HEK293 (cell line): ENCODE measurements around the gene NOVA2.
A peak's percentile ranks its signal among the peaks of the same experiment; 100 is the strongest.

Experiments
- AEBP2 ChIP-seq: fragments of 450-650 bp; formaldehyde crosslinking; IDR thresholded peaks from 2 replicates; pipeline ENCODE4 v1.5.1; 2016; ENCODE audit warnings: missing biosample characterization, missing genetic modification characterization, borderline replicate concordance
- GLIS2 ChIP-seq: fragments of 450-650 bp; formaldehyde crosslinking; IDR thresholded peaks from 2 replicates; pipeline ENCODE4 v1.5.1; 2016; ENCODE audit warnings: missing biosample characterization, missing genetic modification characterization
- IKZF3 ChIP-seq: fragments of 450-650 bp; IDR thresholded peaks from 2 replicates; pipeline ENCODE4 v1.5.0; 2018; ENCODE audit warnings: missing biosample characterization, mild to moderate bottlenecking, missing genetic modification characterization, moderate library complexity
- KLF17 ChIP-seq: fragments of 450-650 bp; formaldehyde crosslinking; IDR thresholded peaks from 2 replicates; pipeline ENCODE4 v1.5.1; 2016; ENCODE audit warnings: missing biosample characterization, missing genetic modification characterization
- MZF1 ChIP-seq: fragments of 450-650 bp; formaldehyde crosslinking; IDR thresholded peaks from 2 replicates; pipeline ENCODE4 v1.5.1; 2017; ENCODE audit warnings: missing biosample characterization, missing genetic modification characterization, borderline replicate concordance
- OVOL3 ChIP-seq: fragments of 450-650 bp; formaldehyde crosslinking; IDR thresholded peaks from 2 replicates; pipeline ENCODE4 v1.5.1; 2016; ENCODE audit warnings: missing biosample characterization, missing genetic modification characterization
- RBAK ChIP-seq: fragments of 450-650 bp; formaldehyde crosslinking; IDR thresholded peaks from 2 replicates; pipeline ENCODE4 v1.5.1; 2016; ENCODE audit warnings: missing biosample characterization, missing genetic modification characterization
- ZEB2 ChIP-seq: fragments of 450-650 bp; formaldehyde crosslinking; IDR thresholded peaks from 2 replicates; pipeline ENCODE4 v1.5.1; 2016; ENCODE audit warnings: missing biosample characterization, missing genetic modification characterization
- ZFP3 ChIP-seq: fragments of 450-650 bp; formaldehyde crosslinking; IDR thresholded peaks from 2 replicates; pipeline ENCODE4 v1.5.1; 2016; ENCODE audit warnings: low read depth, missing biosample characterization, missing genetic modification characterization
- ZNF211 ChIP-seq: fragments of 450-650 bp; formaldehyde crosslinking; IDR thresholded peaks from 2 replicates; pipeline ENCODE4 v1.5.1; 2016; ENCODE audit warnings: low read depth, missing biosample characterization, missing genetic modification characterization
- ZNF24 ChIP-seq: fragments of 450-650 bp; formaldehyde crosslinking; IDR thresholded peaks from 2 replicates; pipeline ENCODE4 v1.5.1; 2016; ENCODE audit warnings: missing biosample characterization, missing genetic modification characterization
- ZNF248 ChIP-seq: fragments of 450-650 bp; formaldehyde crosslinking; IDR thresholded peaks from 2 replicates; pipeline ENCODE4 v1.5.1; 2017; ENCODE audit warnings: missing biosample characterization, missing genetic modification characterization
- ZNF394 ChIP-seq: fragments of 450-650 bp; formaldehyde crosslinking; IDR thresholded peaks from 2 replicates; pipeline ENCODE4 v1.5.1; 2016; ENCODE audit warnings: missing biosample characterization, missing genetic modification characterization, mild to moderate bottlenecking, moderate library complexity, borderline replicate concordance
- ZNF426 ChIP-seq: fragments of 450-650 bp; formaldehyde crosslinking; IDR thresholded peaks from 2 replicates; pipeline ENCODE4 v1.5.1; 2017; ENCODE audit warnings: missing biosample characterization, missing genetic modification characterization, mild to moderate bottlenecking, inconsistent platforms, moderate library complexity
- ZNF449 ChIP-seq: fragments of 450-650 bp; formaldehyde crosslinking; IDR thresholded peaks from 2 replicates; pipeline ENCODE4 v1.5.1; 2017; ENCODE audit warnings: missing biosample characterization, mild to moderate bottlenecking, missing genetic modification characterization, moderate library complexity
- ZNF514 ChIP-seq: fragments of 450-650 bp; formaldehyde crosslinking; IDR thresholded peaks from 2 replicates; pipeline ENCODE4 v1.5.1; 2016; ENCODE audit warnings: missing biosample characterization, missing genetic modification characterization
- ZNF548 ChIP-seq: fragments of 450-650 bp; formaldehyde crosslinking; IDR thresholded peaks from 2 replicates; pipeline ENCODE4 v1.5.1; 2016; ENCODE audit warnings: missing biosample characterization, missing genetic modification characterization
- ZNF561 ChIP-seq: fragments of 450-650 bp; IDR thresholded peaks from 2 replicates; pipeline ENCODE4 v1.5.1; 2018; ENCODE audit warnings: missing biosample characterization, missing genetic modification characterization, borderline replicate concordance
- ZNF571 ChIP-seq: fragments of 450-650 bp; formaldehyde crosslinking; IDR thresholded peaks from 2 replicates; pipeline ENCODE4 v1.5.0; 2017; ENCODE audit warnings: missing biosample characterization, missing genetic modification characterization
- ZNF624 ChIP-seq: fragments of 450-650 bp; formaldehyde crosslinking; IDR thresholded peaks from 2 replicates; pipeline ENCODE4 v1.5.1; 2017; ENCODE audit warnings: missing biosample characterization, missing genetic modification characterization
- ZNF692 ChIP-seq: fragments of 450-650 bp; formaldehyde crosslinking; IDR thresholded peaks from 2 replicates; pipeline ENCODE4 v1.5.1; 2016; ENCODE audit warnings: missing biosample characterization, missing genetic modification characterization
- ZNF791 ChIP-seq: fragments of 450-650 bp; formaldehyde crosslinking; IDR thresholded peaks from 2 replicates; pipeline ENCODE4 v1.5.1; 2016; ENCODE audit warnings: missing biosample characterization, missing genetic modification characterization
- TF ChIP-seq, protein P1 (sequence below): sonication (generic); formaldehyde crosslinking; IDR thresholded peaks from 2 replicates; pipeline ENCODE4 v1.8.1; 2022; ENCODE audit warnings: mild to moderate bottlenecking, moderate library complexity, missing genetic modification reagents
- TF ChIP-seq, protein P2 (sequence below): fragments of 450-650 bp; formaldehyde crosslinking; IDR thresholded peaks from 2 replicates; pipeline ENCODE4 v1.5.1; 2016; ENCODE audit warnings: missing biosample characterization, missing genetic modification characterization
- TF ChIP-seq, protein P3 (sequence below): fragments of 450-650 bp; formaldehyde crosslinking; IDR thresholded peaks from 2 replicates; pipeline ENCODE4 v1.5.1; 2016; ENCODE audit warnings: missing biosample characterization, missing genetic modification characterization
- TF ChIP-seq, protein P4 (sequence below): fragments of 450-650 bp; formaldehyde crosslinking; IDR thresholded peaks from 2 replicates; pipeline ENCODE4 v1.5.1; 2016; ENCODE audit warnings: missing biosample characterization, missing genetic modification characterization

The NOVA2 gene

DNA sequence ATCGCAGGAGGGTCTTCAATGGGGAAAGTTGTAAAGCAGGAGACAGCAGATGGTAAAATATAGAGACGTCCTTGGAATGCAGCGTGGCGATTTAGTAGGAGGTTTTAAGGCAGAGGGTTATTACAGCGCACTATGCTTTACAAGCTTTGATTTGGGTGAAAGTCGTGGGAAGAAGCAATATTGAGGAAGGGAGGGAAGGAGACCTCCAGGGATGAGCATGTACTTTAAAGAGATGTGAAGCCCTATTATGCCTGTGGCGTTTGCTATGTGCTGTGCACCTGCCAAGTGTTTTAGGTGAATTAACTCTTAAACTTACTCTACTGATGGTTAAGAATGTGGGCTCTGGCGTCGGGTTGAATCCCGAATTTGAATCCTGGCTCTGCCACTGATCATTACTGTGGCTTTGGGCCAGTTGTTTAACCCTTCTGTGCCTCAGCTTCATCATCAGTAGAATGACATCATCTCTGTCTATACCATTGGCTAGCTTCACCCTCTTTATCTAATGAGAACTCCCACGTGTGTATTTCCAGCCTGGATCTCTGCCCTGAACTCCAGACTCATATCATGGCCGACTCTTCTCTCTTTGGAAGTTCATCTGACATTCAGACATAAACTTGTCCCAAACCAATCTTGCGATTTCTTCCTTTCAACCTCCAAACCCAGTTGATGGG, 22.2 kb upstream of the NOVA2 start (continued):
- TF ChIP-seq ZNF449 (tag by site-specific recombination) (no peak), ZNF548 (no peak), ZNF394 (tag by site-specific recombination) (no peak), OVOL3 (tag by site-specific recombination) (no peak), KLF17 (tag by site-specific recombination) (no peak), GLIS2 (tag by site-specific recombination) (no peak; the same call in 1 of the 2 replicates), ZNF211 (no peak), ZNF571 (tag by site-specific recombination) (no peak), ZNF791 (tag by site-specific recombination) (no peak), ZNF514 (tag by site-specific recombination) (no peak), ZEB2 (tag by site-specific recombination) (0 out of 2 replicates have a peak, but pooled peaks have one; percentile 19), ZNF624 (tag by site-specific recombination) (no peak), ZNF561 (tag by site-specific recombination) (no peak), ZNF24 (tag by site-specific recombination) (0 out of 2 replicates have a peak, but pooled peaks have one; percentile 8), IKZF3 (tag by site-specific recombination) (no peak; the same call in 1 of the 2 replicates), RBAK (tag by site-specific recombination) (no peak), ZNF248 (tag by site-specific recombination) (no peak), ZFP3 (tag by site-specific recombination) (no peak), AEBP2 (tag by site-specific recombination) (no peak), ZNF692 (tag by site-specific recombination) (peak; percentile 43; the same call in 1 of the 2 replicates), ZNF426 (tag by site-specific recombination) (no peak), MZF1 (tag by site-specific recombination) (no peak)
- TF ChIP-seq, protein P1, sequence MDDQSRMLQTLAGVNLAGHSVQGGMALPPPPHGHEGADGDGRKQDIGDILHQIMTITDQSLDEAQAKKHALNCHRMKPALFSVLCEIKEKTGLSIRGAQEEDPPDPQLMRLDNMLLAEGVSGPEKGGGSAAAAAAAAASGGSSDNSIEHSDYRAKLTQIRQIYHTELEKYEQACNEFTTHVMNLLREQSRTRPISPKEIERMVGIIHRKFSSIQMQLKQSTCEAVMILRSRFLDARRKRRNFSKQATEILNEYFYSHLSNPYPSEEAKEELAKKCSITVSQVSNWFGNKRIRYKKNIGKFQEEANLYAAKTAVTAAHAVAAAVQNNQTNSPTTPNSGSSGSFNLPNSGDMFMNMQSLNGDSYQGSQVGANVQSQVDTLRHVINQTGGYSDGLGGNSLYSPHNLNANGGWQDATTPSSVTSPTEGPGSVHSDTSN (CRISPR knock-in tag) = no peak
- TF ChIP-seq, protein P2, sequence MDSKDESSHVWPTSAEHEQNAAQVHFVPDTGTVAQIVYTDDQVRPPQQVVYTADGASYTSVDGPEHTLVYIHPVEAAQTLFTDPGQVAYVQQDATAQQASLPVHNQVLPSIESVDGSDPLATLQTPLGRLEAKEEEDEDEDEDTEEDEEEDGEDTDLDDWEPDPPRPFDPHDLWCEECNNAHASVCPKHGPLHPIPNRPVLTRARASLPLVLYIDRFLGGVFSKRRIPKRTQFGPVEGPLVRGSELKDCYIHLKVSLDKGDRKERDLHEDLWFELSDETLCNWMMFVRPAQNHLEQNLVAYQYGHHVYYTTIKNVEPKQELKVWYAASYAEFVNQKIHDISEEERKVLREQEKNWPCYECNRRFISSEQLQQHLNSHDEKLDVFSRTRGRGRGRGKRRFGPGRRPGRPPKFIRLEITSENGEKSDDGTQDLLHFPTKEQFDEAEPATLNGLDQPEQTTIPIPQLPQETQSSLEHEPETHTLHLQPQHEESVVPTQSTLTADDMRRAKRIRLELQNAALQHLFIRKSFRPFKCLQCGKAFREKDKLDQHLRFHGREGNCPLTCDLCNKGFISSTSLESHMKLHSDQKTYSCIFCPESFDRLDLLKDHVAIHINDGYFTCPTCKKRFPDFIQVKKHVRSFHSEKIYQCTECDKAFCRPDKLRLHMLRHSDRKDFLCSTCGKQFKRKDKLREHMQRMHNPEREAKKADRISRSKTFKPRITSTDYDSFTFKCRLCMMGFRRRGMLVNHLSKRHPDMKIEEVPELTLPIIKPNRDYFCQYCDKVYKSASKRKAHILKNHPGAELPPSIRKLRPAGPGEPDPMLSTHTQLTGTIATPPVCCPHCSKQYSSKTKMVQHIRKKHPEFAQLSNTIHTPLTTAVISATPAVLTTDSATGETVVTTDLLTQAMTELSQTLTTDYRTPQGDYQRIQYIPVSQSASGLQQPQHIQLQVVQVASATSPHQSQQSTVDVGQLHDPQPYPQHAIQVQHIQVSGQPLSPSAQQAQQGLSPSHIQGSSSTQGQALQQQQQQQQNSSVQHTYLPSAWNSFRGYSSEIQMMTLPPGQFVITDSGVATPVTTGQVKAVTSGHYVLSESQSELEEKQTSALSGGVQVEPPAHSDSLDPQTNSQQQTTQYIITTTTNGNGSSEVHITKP (tag by site-specific recombination) = peak; percentile 91
- TF ChIP-seq, protein P3, sequence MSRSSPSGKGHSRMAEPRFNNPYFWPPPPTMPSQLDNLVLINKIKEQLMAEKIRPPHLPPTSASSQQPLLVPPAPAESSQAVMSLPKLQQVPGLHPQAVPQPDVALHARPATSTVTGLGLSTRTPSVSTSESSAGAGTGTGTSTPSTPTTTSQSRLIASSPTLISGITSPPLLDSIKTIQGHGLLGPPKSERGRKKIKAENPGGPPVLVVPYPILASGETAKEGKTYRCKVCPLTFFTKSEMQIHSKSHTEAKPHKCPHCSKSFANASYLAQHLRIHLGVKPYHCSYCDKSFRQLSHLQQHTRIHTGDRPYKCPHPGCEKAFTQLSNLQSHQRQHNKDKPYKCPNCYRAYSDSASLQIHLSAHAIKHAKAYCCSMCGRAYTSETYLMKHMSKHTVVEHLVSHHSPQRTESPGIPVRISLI = no peak
- TF ChIP-seq, protein P4, sequence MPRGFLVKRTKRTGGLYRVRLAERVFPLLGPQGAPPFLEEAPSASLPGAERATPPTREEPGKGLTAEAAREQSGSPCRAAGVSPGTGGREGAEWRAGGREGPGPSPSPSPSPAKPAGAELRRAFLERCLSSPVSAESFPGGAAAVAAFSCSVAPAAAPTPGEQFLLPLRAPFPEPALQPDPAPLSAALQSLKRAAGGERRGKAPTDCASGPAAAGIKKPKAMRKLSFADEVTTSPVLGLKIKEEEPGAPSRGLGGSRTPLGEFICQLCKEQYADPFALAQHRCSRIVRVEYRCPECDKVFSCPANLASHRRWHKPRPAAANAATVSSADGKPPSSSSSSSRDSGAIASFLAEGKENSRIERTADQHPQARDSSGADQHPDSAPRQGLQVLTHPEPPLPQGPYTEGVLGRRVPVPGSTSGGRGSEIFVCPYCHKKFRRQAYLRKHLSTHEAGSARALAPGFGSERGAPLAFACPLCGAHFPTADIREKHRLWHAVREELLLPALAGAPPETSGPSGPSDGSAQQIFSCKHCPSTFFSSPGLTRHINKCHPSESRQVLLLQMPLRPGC (tag by site-specific recombination) = no peak
